ENCODE results near the gene SYCP2.

Gene SYCP2

DNA sequence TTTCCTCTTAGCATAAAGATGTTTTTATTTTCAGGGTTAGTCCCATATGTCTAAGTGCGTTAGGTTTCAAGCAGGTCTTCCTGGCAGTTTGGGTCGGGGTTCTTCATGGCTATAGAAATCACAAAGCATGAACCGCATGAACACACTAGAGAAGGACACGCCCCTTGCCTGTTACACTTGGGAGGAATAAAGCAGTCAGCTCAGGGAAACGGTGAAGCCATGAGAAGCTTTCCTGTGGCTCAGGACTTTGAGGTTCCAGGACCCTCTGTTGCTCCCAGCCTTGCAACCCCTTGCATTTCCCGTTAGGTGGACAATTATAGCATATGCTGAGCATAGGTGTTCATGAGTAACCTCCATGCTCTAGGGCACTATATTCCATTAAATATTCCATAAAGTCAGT is 96.7 kb downstream of the SYCP2 start:
- DNase-seq (ENCODE audit: low spot score), result no peak

- peak; percentile 29 for DNase-seq (ENCODE audit: low spot score)
These were observed 97.7 kb downstream of the SYCP2 start for GRCh38 chr20:59835448-59836395.

DNA sequence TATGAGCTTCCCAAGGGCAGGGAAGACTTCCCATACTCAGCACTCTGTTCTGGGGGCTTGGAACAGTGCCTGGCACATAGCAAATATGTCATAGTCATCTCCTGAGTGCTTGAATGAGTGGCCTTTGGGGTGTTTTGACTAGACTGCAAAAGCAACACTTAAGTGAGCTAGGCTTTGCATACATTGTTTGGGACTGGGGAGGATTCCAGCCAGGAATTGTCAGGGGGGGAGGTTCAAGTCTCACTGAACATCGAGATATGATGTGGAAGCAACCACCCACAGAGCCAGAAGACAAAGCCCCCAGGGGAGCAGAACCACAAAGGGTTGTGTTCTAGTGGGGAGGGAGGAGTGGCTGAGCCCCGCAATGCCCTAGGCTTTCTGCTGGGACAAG is 98.4 kb downstream of the SYCP2 start:
- DNase-seq (ENCODE audit: low spot score), result no peak

- DNase-seq (ENCODE audit: low spot score), result no peak
These were observed 100.8 kb downstream of the SYCP2 start for GRCh38 chr20:59832406-59833363.

DNA sequence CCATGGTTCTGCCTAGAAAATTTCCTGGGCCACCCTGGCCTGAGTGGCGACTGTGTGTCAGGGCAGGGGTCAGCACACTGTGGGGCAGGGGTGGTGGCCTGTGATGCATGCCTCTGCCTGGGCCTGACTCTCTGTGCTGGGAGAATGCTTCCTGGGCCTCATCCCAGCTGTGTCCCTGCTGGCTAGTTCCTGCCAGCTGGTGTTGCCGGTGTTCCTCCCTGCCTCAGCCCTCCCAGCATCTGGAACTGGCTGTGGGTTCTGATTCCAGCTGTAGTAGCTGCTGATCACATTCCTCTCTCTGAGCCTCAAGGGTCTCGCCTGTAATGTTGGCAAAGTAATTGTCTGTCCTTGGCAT is 101.5 kb downstream of the SYCP2 start:
- no peak for DNase-seq (ENCODE audit: low spot score)

DNA sequence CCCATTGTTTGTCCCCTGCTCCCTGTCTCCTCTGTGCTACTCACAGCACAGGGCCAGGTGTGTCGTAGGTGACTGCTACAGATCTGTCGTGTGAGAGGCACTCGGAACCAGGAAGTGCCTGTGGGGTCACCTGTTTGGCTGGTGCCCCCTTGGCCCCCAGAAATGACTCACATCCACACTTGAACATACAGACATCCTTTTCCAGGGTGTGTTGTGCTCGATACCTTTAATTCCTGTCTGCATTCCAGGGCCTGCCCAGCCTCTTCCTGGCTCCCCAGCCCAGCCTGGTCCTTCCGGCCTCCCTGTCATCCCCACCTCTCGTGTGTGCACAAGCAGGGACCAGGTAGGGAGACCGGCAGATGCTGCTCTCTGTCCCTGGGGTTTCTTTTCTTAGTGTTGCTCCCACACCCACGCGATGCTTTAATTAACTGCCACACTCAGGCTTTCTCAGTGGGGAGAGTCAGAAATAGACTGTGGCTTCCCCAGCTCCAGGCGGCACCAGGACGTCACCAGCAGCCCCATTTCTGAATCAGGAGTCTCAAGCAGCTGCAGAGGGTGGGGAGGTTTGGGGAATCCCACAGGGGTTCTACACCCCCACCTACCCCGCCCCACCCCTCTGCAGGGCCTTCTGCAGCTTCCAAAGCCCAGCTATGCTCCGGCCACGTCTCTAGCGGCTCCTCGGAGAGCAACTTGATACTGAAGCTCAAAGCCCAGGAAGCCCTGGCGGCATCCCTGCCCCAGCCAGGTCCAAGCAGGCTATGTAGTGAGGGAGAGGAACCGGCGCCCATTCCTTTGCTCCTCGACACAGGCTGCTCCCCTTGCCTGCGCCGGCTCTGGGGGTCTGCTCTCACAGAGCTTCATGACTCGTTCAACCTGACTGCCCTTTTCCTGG is 102.2 kb downstream of the SYCP2 start:
- DNase-seq (ENCODE audit: low spot score), result no peak

- DNase-seq (ENCODE audit: low spot score), result no peak
These were observed 102.8 kb downstream of the SYCP2 start for GRCh38 chr20:59830665-59831023.

GRCh38 chr20:59829786-59830664 is 103.4 kb downstream of the SYCP2 start:
- DNase-seq (ENCODE audit: low spot score), result no peak

- peak; percentile 74 for DNase-seq (ENCODE audit: low spot score)
These were observed 104.2 kb downstream of the SYCP2 start for GRCh38 chr20:59829054-59829785.

- DNase-seq (ENCODE audit: low spot score), result no peak
These were observed 105.0 kb downstream of the SYCP2 start for GRCh38 chr20:59828125-59829053.

GRCh38 chr20:59827138-59828056 is 106.0 kb downstream of the SYCP2 start:
- DNase-seq (ENCODE audit: low spot score), result no peak

DNA sequence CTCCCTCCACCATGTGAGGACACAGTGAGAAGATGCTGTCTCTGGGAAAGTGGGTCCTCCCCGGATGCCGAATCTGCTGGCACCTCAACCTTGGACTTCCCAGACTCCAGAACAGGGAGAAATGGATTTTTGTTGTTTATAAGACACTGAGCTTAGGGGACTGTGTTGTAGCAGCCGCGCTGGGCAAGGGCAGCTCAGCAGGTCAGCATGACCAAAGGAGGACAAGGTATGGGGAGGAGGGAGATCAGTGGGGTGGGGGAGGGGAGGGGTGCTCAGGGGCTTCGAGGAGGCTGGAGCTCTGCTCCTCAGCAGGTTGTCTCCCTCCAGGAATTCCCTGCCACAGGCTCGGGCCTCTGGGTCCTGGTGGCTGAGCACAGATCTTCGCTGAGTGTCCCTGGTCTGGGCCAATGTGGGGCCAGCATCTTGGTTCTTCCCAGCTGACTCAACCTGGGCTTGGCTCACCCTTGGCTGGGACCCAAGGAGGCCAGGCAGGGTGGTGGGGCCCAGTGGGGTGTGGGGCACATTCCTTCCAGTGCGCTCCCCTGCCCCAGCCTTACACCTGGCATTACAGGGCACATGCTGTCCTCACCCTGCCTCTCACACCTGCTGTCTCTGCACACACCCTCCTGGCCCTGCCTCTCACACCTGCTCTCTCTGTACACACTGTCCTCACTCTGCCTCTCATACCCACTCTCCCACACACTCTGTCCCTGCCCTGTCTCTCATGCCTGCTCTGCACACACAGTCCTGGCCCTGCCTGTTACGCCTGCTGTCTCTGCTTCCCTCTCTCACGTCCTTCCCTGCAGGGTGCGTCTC is 107.3 kb downstream of the SYCP2 start:
- DNase-seq (ENCODE audit: low spot score), result no peak

DNA sequence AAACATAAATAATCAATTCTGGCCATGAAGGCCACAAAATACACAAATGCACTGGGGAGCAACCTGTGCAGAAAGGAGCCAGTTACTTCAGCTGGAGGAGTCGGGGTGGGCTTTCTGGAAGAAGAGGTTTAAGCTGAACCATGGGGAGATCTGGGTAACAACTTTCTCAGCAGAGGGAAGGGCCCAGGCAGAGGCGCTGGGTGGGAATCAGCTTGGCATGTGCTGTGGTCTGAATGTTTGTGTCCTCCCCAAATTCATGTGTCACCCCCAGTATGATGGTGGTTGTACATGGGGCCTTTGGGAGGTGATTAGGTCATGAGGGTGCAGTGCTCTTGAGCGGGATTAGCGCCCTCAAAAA is 107.9 kb downstream of the SYCP2 start:
- DNase-seq (ENCODE audit: low spot score), result no peak

- DNase-seq (ENCODE audit: low spot score), result no peak
These were observed 108.5 kb downstream of the SYCP2 start for GRCh38 chr20:59824711-59825562.

DNA sequence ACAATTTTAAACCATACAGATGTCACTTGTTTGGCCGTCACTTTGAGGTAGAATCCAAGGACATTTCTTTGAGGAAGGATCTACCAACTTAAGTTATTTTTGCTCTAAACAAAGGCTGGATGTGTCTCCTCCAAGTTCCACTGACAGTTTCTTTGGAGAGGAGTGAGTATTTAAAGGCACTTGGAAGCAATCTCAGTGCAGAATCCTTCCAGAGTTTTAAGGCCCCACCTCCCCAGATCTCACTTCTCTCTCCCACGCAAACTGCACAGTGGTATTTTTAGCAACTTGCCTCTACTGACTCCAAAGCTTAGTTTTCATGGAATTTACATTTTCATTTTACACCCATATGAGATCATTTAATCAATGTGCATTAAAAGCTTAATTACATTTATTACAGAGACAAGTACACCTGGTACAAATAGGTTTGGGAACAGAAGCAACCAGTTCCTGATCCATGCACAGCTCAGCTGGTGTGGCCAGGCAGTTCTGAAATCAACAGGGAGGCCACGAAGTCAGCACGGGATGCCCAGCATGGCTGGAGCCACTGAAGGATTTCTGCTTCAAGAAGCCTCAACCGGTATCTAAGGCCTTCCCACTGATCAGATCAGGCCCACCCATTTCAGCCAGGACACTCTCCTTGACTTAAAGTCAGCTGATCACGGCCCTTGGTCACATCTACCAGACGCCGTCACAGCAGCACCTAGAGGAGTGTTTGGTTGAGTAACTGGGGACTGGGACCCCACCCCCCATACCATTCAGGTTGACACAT is 109.8 kb downstream of the SYCP2 start:
- DNase-seq (ENCODE audit: low spot score), result no peak
